Cerebellar nuclear complex (tissue), 1 donor: ENCODE results near the gene IRF4.

Source experiments
- DNase-seq, 2 experiments: peaks; one replicate each; lab custom pipeline; 2025; lab: John Stamatoyannopoulos, UW

IRF4 gene

GRCh38 chr6:398558-399078 is 7.1 kb downstream of the IRF4 start:
- DNase-seq = no peak

DNA sequence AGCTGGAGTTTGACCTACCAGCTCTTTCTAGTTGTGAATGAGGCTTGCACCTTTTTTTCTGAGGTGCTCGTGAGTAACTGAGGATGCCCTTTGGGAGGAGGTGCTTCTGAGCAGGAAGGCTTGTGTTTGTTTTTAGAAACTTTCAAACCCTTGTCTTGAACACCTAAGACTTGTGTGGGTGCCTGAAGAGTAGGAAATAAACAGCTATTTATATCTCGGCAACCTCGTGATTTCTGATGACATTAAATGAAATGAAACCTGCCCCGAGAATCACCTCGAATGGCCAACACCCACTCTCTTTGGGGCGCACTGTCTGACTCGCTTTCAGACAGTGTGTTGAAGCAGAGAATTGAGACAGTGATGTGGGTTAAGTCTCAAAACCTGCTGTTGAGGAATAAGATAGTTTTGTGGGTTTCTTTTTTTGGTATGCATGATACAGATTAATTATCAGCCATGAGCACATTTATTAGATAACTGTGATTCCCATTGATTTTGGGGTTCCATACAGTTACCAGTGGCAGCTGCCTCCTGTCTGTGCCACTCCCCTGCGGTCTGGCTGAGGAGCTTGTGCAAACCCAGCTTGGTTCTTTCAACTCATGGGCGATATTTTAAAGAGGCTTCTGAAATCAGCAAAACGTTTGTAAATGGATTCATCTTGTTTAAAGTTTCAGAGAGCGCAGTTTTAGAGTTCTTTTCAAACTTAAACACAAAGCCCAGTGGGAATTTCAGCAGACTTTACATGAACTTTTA is 8.4 kb downstream of the IRF4 start:
- DNase-seq = no peak

GRCh38 chr6:400815-401214 is 9.3 kb downstream of the IRF4 start:
- DNase-seq = no peak

DNA sequence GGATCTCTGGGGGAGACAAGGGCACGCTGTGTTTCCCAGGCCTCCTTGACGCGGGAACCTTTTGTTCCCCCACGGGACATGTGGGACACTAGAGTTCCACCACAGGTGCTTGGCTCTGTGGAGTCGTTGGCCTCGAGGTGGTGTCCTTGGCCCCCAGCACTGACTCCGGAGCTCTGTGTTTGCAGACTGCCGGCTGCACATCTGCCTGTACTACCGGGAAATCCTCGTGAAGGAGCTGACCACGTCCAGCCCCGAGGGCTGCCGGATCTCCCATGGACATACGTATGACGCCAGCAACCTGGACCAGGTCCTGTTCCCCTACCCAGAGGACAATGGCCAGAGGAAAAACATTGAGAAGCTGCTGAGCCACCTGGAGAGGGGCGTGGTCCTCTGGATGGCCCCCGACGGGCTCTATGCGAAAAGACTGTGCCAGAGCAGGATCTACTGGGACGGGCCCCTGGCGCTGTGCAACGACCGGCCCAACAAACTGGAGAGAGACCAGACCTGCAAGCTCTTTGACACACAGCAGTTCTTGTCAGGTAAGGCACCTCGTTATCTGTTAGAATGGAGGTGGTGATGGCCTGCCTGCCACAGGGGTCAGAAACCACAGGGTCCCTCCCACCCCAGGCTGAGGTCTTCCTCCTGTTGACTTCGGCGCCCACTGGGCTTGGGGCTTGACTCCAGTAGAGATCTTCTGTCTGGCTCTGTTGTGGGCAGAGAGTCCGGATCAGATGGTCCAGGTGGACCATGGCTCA is 9.9 kb downstream of the IRF4 start:
- DNase-seq = no peak

- DNase-seq = no peak
These were observed 10.6 kb downstream of the IRF4 start for GRCh38 chr6:401994-402640.

DNA sequence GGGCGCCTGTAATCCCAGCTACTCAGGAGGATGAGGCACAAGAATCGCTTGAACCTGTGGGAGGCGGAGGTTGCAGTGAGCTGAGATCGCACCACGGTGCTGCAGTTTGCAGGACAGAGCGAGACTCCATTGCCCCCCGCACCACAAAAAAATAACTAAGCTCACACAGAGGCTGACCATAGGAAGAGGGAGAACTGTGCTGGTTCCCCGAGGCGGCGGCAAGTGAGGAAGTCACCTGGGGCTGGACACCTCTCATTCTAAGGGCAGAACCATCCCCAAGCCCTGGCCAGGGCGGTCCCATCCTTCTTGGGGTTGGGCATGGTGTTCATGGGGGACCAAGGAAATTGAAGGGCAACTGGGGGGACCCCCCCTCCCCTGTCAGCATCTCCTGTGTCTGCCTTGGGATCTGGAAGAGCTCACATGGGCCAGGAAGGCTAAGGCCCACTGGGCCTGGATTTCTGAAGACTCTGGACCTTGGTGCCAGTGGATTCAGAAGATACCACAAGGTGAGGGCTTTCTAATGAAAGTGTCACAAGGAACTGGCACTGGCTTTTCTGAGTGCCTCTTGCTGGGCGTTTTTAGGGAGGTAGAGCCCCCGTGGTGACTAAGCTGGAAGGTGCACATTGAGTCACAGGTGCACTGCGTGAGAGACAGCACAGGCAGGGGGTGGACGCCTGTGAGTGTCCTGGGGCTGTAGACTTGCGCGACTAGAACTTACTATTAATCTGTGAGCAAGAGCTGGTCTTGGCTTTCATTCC is 11.5 kb downstream of the IRF4 start:
- DNase-seq = no peak

DNA sequence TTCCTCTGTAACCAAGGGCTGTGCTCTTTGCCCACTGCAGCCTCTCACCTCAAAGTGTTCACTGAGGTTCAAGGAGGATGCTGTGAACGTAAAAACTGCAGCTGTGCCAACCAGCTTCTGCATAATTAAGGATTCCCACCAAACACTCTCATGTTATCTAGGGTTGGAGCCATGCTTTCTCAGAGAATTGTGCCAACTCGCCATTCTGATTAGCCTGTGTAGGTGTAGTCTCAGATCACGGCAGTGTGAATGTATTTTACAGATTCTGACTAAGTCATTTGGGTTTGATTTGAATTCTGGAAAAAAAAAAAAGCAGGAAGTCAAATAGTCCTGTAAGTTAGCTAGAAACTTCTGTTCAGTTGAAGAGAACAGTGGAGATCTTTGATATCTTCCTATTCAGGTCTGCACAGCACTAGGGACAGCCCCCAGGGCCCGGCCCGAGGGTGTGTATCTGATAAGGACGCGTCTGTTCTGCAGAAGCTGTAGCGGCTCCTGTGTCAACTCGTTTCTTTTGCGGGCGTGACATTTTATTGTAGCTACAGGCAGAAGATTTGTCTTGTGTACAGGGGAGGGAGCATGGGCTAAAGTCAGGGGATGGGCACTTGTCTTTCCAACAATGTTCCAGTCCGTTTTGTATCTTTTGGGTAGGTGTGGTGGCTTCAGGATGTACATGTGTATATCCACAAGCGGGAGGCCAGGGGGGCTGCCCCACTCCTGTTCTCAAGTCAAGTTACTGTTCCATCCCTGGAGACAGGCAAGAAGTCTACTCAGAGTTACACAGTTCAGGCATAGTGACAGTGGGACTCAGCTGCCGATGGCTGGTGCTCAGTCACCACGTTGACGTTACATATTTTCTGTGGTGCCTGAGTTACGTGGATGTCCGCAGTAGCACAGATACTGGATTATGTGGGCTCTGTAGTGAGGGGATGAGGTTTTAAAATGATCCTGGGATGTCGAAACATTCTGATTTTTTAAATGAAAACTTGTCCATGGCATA is 12.4 kb downstream of the IRF4 start:
- no peak for DNase-seq

GRCh38 chr6:404685-405423 is 13.3 kb downstream of the IRF4 start:
- no peak for DNase-seq

- no peak for DNase-seq
These were observed 16.6 kb downstream of the IRF4 start for GRCh38 chr6:408148-408547.

DNA sequence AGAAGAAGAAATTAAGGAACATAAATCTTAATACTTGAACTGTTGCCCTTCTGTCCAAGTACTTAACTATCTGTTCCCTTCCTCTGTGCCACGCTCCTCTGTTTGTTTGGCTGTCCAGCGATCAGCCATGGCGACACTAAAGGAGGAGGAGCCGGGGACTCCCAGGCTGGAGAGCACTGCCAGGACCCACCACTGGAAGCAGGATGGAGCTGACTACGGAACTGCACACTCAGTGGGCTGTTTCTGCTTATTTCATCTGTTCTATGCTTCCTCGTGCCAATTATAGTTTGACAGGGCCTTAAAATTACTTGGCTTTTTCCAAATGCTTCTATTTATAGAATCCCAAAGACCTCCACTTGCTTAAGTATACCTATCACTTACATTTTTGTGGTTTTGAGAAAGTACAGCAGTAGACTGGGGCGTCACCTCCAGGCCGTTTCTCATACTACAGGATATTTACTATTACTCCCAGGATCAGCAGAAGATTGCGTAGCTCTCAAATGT is 17.1 kb downstream of the IRF4 start:
- DNase-seq = no peak

- DNase-seq = no peak
These were observed 17.9 kb downstream of the IRF4 start for GRCh38 chr6:409370-409972.

GRCh38 chr6:410555-411395 is 19.2 kb downstream of the IRF4 start:
- DNase-seq = no peak

DNA sequence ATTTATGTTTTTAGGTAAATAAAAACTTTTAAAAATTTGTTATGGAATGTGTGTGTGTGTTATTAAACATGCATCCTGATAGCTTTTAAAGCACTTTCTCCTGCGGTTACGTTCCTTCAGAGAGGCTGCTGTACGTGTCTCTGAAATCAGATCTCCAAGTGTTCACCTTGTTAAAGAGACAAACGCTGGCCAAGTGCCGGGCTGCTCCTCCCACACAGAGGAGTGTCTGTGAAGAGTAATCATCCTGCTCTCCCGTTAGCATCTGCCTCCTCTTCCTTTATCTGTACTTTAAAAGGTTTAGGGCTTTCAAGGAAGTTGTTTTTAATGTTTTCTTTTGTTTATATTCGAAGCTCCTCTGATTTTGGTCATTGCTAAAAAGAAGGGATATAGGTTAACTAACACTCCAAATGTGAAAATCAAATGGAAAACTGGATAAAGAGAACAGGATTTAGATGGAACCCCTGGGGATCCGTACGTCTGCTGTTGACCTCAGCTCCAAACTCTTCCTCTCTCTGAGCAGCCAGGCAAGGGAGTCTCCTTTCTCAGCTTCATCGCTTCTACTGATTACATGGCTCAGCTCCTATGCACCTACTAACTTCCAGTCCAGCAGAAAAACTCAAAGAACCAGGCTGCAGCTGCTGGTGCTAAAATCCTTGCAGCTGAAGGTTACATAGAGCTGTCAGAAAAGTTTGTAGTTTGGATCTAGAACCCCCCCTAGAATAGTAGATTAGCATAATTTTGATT is 20.0 kb downstream of the IRF4 start:
- DNase-seq = no peak

DNA sequence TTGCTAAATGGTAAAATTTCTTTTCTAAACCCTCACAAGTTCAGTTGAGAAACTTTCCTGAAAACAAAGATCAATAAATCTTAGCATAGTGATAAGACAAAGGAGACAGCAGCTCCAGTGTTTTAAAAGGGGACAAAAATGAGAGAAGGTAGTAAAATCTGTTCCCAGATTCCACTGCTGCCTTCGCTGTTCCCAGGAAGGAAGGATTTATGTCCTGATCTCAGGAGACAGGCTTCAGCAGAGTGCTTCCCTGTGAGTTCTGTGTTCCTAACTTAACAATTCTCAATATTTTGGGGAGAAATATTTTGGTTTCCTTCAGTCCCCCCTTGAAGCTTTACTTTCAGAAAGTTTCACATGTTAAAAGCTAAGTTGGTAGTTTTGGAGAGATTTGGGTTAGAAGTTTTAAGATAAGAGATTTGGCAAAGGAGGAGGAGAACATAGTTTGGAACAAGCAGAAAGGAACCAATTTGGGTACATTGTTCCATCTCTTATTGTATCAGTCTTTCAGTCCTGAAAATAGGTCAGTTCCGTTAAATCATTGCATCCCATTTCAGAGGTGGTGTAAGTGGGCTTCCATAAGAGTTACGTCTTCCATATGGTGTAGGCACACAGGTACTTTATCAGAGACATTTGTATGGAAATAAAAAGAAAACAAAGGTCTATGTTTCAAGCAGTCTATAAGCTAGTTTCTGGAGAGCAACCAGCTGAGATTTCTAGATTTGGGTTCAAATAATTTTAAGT is 20.8 kb downstream of the IRF4 start:
- DNase-seq = no peak

- no peak for DNase-seq
These were observed 22.9 kb downstream of the IRF4 start for GRCh38 chr6:414447-414846.

GRCh38 chr6:415087-415486 is 23.5 kb downstream of the IRF4 start:
- no peak for DNase-seq

- no peak for DNase-seq
These were observed 29.7 kb downstream of the IRF4 start for GRCh38 chr6:421211-421610.
